ENCODE measurements around the gene KLRC4. TPM values are rescaled to one million over a fixed set of nuclear protein-coding genes. Genes with fewer than 3 reads are reported as not detected.

The KLRC4 gene
- total and polyA plus RNA-seq, 10 of the 15 experiments (the other 5 are each of a cell fraction or from before 2014, with no cell fraction given), result 0.07 to 0.34 TPM; not detected in 8

GRCh38 chr12:10454531-10454930, 45.0 kb upstream of the KLRC4 start (continued):
- TF ChIP-seq ATF3 (IDR thresholded peaks at IDR 0.05; ENCODE audit: borderline replicate concordance, extremely low read depth, low read depth, low read length), result no peak
- no peak for TF ChIP-seq POLR2A (IDR thresholded peaks at IDR 0.05; ENCODE audit: low read depth, low read length)

- ATAC-seq (no peak), FAIRE-seq (no peak), DNase-seq (ENCODE audit: low read depth, low spot score) (no peak)
- Histone ChIP-seq H3K36me3 (ENCODE audit: control insufficient read depth in 2 of 2, insufficient read depth in 2 of 2, low read length in 1 of 2) (no peaks in the 10 kb centered on the region), H3K79me2 (ENCODE audit: control insufficient read depth, insufficient read depth, low read length) (no peaks in the 10 kb centered on the region), H4K20me1 (ENCODE audit: control insufficient read depth, insufficient read depth) (no peaks in the 10 kb centered on the region), H3K4me1 (ENCODE audit: control insufficient read depth, insufficient read depth, low read length) (no peaks in the 10 kb centered on the region), H3K4me2 (ENCODE audit: control insufficient read depth, insufficient read depth) (no peak within 1 kb of the TSS), H3K9ac (ENCODE audit: control insufficient read depth, insufficient read depth, low read length) (no peak within 1 kb of the TSS), H3K4me3 (no peak within 1 kb of the TSS), H3K27ac (ENCODE audit: control insufficient read depth, insufficient read depth) (no peak within 1 kb of the TSS), H2AFZ (ENCODE audit: control insufficient read depth, low read depth, low read length) (no peak within 1 kb of the TSS), H3K27me3 (replicated peaks in 1 of 2; ENCODE audit: control insufficient read depth in 2 of 2, insufficient read depth in 2 of 2, low read length in 1 of 2) (no peaks in the 10 kb centered on the region), H3K9me3 (replicated peaks; ENCODE audit: control insufficient read depth, insufficient read depth, low read length) (peaks cover 15% of the 10 kb centered on the region)
- intact Hi-C loops (cut with micrococcal nuclease; ENCODE audit: unreplicated experiment), result no loop called here
- BruUV-seq (replicated peaks), result no TSS peak
- TF ChIP-seq HDAC2 (IDR thresholded peaks at IDR 0.05), result no peak
- no peak for TF ChIP-seq NFYA (IDR thresholded peaks at IDR 0.05; ENCODE audit: borderline replicate concordance, low read depth, low read length)
- no peak for TF ChIP-seq FOXM1 (IDR thresholded peaks at IDR 0.05; ENCODE audit: low read depth, low read length)
- TF ChIP-seq NBN (IDR thresholded peaks at IDR 0.05), result no peak
- no peak for TF ChIP-seq CHD2 (IDR thresholded peaks at IDR 0.05; ENCODE audit: borderline replicate concordance, low read depth, low read length)
- no peak for TF ChIP-seq ZBED1 (IDR thresholded peaks at IDR 0.05; ENCODE audit: borderline replicate concordance)
- ChIA-PET RAD21 (ENCODE audit: unreplicated experiment) (no interaction called here), SMC1A (ENCODE audit: uncharacterized antibody, unreplicated experiment) (no interaction called here), POLR2A (no interaction called here), CTCF (interaction anchor here (0.5 kb wide), 1 partner anchor 271 kb away, joined by 3 read pairs; no protein-coding TSS in a partner anchor)
- 25% methylated on average over 2 of the region's 2 CpGs for WGBS (ENCODE audit: insufficient coverage, insufficient replicate concordance, low lambda C conversion rate, missing lambda C conversion rate)
- in situ Hi-C loops (cut with MboI), result no loop called here
These were observed 43.6 kb upstream of the KLRC4 start, which contains the start of gene KLRC1 for GRCh38 chr12:10453156-10453555. Gene KLRC1 (minus strand): TSS chr12:10453377. CDS start chr12:10451156, 2,221 bp downstream.
